SH-SY5Y (cell line): ENCODE measurements around the gene ACTRT2.

Experiments
- GATA2 ChIP-seq: IDR thresholded peaks from 2 replicates; pipeline ENCODE4 v1.6.1; 2011; ENCODE audit warnings: mild to moderate bottlenecking, low read depth, low read length
- GATA3 ChIP-seq: IDR thresholded peaks from 2 replicates; pipeline ENCODE4 v1.6.1; 2011; ENCODE audit warnings: low read depth, mild to moderate bottlenecking, low read length, moderate library complexity

DNA sequence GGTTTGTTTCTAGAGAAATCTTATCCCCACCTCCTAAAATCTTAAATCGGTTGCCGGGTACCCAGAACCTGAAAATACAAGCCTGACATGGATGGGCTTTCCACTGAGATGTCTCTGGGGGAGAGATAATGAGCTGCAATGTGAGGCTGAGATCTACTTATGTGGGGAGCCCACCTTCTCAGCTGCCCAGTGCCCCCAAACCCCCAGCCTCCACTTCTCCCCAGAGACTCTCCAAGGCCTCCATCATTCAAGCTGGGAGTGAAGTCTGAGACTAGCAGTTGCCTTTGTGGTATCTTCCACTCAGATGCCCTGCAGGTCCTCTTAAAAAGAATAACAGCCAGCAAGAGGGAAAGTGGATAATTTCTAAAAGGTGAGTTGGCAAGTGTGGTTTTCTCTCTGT, 11.7 kb upstream of the ACTRT2 start:
- no peak for TF ChIP-seq GATA2
- no peak for TF ChIP-seq GATA3
